Glutamatergic neuron (in vitro differentiated cells): ENCODE measurements around the gene TBC1D9B. TPM values are rescaled to one million over a fixed set of nuclear protein-coding genes. Genes with fewer than 3 reads are reported as not detected.
"Not testable (repeated sequence)": the region's sequence is repeated elsewhere in the genome, so short reads cannot be mapped to it uniquely, and the experiment has no call there.

Experiments used
- DNase-seq: peaks from one replicate; pipeline ENCODE4 v3.0.0; 2022
- H3K27ac Mint-ChIP-seq: one replicate; pipeline ENCODE4 v1.8.0; 2020; ENCODE audit warnings: mild to moderate bottlenecking, mixed read lengths, inconsistent platforms; ENCODE audit not compliant: unreplicated experiment
- H3K27me3 Mint-ChIP-seq: one replicate; pipeline ENCODE4 v1.8.0; 2020; ENCODE audit warnings: mild to moderate bottlenecking, moderate library complexity, mixed read lengths, inconsistent platforms; ENCODE audit not compliant: unreplicated experiment
- H3K36me3 Mint-ChIP-seq: one replicate; pipeline ENCODE4 v1.8.0; 2020; ENCODE audit warnings: mild to moderate bottlenecking, mixed read lengths, inconsistent platforms; ENCODE audit not compliant: unreplicated experiment
- H3K4me1 Mint-ChIP-seq: one replicate; pipeline ENCODE4 v1.8.0; 2020; ENCODE audit warnings: mild to moderate bottlenecking, low read depth, mixed read lengths, inconsistent platforms; ENCODE audit not compliant: unreplicated experiment
- H3K4me3 Mint-ChIP-seq: one replicate; pipeline ENCODE4 v1.8.0; 2020; ENCODE audit warnings: mild to moderate bottlenecking, mixed read lengths, inconsistent platforms; ENCODE audit not compliant: unreplicated experiment
- H3K9me3 Mint-ChIP-seq: one replicate; pipeline ENCODE4 v1.8.0; 2020; ENCODE audit warnings: mild to moderate bottlenecking, moderate library complexity, mixed read lengths, inconsistent platforms; ENCODE audit not compliant: unreplicated experiment
- total RNA-seq: library from RNA; stranded (reverse); fragmentation: NEBNext Ultra II Directional; extraction: Animal tissue kit (Norgen Biotek cat#: 25700); gene quantifications from one replicate; pipeline ENCODE4 v1.2.1, GENCODE V29; 2021; ENCODE audit not compliant: unreplicated experiment
- TF ChIP-seq, protein P1 (sequence below): fragments of 200-600 bp; sonication (generic); IDR thresholded peaks from one replicate; pipeline ENCODE4 v1.5.0; 2021; ENCODE audit not compliant: partially characterized antibody, unreplicated experiment

The TBC1D9B gene
- total RNA-seq, 1 donor from 2014 or later, result 81.8 TPM

GRCh38 chr5:179874136-179874535, 33.6 kb downstream of the TBC1D9B start:
- H3K9me3 Mint-ChIP-seq, result peaks cover 4% of the 10 kb centered on the region
- H3K36me3 Mint-ChIP-seq, result peaks cover 5% of the 10 kb centered on the region
- peaks cover 5% of the 10 kb centered on the region for H3K27me3 Mint-ChIP-seq
- no peak overlapping the region for H3K27ac Mint-ChIP-seq
- H3K4me3 Mint-ChIP-seq, result no peak overlapping the region
- H3K4me1 Mint-ChIP-seq, result peaks cover 4% of the 10 kb centered on the region
- DNase-seq, result no peak
- TF ChIP-seq, protein P1, sequence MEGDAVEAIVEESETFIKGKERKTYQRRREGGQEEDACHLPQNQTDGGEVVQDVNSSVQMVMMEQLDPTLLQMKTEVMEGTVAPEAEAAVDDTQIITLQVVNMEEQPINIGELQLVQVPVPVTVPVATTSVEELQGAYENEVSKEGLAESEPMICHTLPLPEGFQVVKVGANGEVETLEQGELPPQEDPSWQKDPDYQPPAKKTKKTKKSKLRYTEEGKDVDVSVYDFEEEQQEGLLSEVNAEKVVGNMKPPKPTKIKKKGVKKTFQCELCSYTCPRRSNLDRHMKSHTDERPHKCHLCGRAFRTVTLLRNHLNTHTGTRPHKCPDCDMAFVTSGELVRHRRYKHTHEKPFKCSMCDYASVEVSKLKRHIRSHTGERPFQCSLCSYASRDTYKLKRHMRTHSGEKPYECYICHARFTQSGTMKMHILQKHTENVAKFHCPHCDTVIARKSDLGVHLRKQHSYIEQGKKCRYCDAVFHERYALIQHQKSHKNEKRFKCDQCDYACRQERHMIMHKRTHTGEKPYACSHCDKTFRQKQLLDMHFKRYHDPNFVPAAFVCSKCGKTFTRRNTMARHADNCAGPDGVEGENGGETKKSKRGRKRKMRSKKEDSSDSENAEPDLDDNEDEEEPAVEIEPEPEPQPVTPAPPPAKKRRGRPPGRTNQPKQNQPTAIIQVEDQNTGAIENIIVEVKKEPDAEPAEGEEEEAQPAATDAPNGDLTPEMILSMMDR, result no peak

- TF ChIP-seq, protein P1, result no peak
- peaks cover 4% of the 10 kb centered on the region for H3K9me3 Mint-ChIP-seq
- peaks cover 5% of the 10 kb centered on the region for H3K27me3 Mint-ChIP-seq
- H3K4me1 Mint-ChIP-seq, result peaks cover 4% of the 10 kb centered on the region
- no peak overlapping the region for H3K27ac Mint-ChIP-seq
- H3K4me3 Mint-ChIP-seq, result no peak overlapping the region
- no peak for DNase-seq
- H3K36me3 Mint-ChIP-seq, result peaks cover 5% of the 10 kb centered on the region
Observed at GRCh38 chr5:179873588-179874110, 34.0 kb downstream of the TBC1D9B start.

GRCh38 chr5:179872828-179873575, 34.7 kb downstream of the TBC1D9B start:
- no peak overlapping the region for H3K27ac Mint-ChIP-seq

GRCh38 chr5:179872055-179872827, 35.5 kb downstream of the TBC1D9B start:
- H3K36me3 Mint-ChIP-seq, result no peaks in the 10 kb centered on the region
- H3K4me3 Mint-ChIP-seq, result no peak overlapping the region
- H3K27ac Mint-ChIP-seq, result no peak overlapping the region
- peaks cover 10% of the 10 kb centered on the region for H3K9me3 Mint-ChIP-seq
- H3K4me1 Mint-ChIP-seq, result peaks cover 6% of the 10 kb centered on the region
- TF ChIP-seq, protein P1, result no peak
- peaks cover 5% of the 10 kb centered on the region for H3K27me3 Mint-ChIP-seq
- DNase-seq, result no peak

More at GRCh38 chr5:179872828-179873575, 34.7 kb downstream of the TBC1D9B start:
- Mint-ChIP-seq H3K36me3 (peaks cover 5% of the 10 kb centered on the region), H3K4me3 (no peak overlapping the region), H3K9me3 (peaks cover 8% of the 10 kb centered on the region), H3K4me1 (peaks cover 5% of the 10 kb centered on the region), H3K27me3 (peaks cover 5% of the 10 kb centered on the region)
- DNase-seq, result no peak
- TF ChIP-seq, protein P1, result no peak

DNA sequence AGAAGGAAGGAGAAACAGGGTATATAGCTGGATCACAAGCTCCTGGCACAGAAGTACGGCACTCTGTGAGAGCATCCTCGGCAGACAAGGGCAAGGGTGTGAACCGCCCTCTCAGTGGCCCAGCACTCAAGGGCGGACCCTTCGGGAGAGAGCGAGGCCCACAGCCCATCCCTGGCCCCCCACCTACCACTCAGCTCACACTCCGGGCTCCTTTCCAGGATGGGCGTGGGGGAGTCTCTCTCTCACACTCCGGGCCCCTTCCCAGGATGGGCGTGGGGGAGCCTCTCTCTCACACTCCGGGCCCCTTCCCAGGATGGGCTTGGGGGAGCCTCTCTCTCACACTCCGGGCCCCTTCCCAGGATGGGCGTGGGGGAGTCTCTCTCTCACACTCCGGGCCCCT, 36.2 kb downstream of the TBC1D9B start:
- H3K4me1 Mint-ChIP-seq, H3K27ac Mint-ChIP-seq, H3K4me3 Mint-ChIP-seq, H3K27me3 Mint-ChIP-seq, H3K36me3 Mint-ChIP-seq, DNase-seq: not testable (repeated sequence)
- H3K9me3 Mint-ChIP-seq, result peaks cover 11% of the 10 kb centered on the region
